ENCODE results near the gene GFM1.
A peak's percentile ranks its signal among the peaks of the same experiment; 100 is the strongest.

The GFM1 gene

DNA sequence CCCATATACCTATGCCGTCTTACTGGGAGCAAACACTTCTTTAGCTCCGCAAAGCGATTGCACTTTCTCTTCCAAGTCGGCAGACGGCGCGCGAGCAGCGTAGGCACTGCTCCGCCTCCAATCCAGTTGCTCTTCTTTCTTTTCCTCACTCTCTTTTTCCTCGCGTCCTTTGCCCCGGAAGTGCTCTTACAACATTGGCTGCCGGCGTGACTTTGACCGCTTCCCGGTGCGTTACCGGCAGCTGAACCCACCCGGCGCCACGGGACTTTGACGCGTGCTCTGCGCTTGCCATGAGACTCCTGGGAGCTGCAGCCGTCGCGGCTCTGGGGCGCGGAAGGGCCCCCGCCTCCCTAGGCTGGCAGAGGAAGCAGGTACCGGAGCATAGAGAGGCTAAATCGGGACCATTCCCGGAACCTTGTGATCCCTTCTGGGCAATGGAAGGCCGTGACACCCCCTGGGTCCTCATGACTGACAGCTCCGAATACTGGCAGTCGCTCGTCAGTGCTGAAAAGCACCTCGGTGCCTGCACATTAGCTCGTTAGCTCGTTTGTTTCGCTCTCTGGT, at the start of gene GFM1:
Gene GFM1, plus strand, starts transcription at position 183 of the 564 bp plus-strand sequence. Its CDS starts 108 bp downstream, at position 291.
- DNase-seq: peak; percentile 92 to 93

DNA sequence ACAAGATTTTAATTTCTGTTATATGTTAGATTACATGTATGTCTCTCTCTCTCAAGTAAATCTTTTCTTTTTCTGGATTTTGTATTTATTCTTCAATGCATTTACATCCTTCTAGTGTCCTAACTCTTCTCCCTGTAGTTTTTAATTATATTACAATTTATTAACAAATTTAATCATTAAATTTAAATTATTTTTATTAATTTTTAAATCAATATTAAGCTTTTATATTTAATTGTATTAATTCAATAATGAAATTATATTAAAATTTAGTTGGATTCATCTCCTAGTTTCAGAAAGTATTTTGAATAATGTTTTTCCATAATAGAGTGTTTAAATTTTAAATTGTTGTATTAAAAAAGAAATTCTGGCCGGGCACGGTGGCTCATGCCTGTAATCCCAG, 43.5 kb upstream of the GFM1 start:
- no peak for DNase-seq

DNA sequence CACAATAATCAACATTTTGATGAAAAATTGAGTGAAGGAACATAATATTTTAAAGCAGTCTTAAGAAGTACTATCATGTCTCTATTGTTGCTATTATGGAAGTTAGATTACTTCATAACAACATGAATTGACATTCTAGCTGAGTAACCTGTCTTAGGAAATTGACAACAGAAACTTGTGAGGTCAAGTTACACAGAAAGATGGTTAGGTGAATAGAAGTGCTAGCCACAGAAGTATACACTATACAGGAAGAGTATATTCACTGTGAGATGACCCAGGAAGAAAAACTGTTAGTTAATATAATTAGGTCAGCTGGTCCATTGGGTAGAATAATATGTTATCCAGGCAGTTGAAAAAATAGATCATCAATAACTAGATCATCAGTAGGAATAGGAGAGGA, 42.1 kb upstream of the GFM1 start:
- no peak for DNase-seq

DNA sequence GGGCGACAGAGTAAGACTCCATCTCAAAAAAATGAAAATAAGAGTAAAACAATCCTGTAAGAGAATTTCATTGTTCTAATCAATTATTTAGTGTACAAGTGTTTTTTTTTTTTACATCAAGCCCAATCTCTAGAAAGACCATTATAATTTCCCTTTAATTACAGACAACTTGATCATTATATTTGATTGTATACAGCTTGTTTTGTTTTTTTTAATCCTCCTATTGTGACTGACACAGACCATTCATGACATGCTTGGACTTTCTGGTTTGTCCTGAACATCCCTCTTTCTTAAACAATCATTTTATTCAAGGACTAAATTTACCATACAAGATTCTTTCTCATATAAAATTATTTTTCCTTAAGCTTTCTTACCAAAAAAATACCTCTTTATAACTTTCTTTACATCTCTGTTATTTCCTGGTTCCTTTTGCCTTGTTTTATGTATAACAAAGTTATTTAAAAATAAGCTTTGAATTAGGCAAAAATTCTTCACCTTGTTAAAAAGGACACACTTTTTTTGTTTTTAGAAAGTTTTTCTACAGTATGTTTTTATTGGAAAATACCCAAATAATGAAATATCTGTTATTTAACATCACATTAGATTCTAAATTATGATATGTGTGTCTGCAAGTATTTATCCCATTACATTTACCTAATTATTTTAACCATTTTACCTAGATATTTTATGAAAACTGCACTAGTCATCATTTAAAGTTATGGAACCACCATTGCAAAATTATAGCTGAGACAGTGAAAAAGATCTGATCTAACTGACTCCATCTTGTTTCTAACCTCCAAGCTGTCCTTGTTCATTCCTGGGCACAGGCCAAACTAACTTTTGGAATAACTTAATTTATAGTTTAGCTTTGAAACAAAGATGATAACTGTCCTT, 26.1 kb upstream of the GFM1 start:
- DNase-seq: no peak

DNA sequence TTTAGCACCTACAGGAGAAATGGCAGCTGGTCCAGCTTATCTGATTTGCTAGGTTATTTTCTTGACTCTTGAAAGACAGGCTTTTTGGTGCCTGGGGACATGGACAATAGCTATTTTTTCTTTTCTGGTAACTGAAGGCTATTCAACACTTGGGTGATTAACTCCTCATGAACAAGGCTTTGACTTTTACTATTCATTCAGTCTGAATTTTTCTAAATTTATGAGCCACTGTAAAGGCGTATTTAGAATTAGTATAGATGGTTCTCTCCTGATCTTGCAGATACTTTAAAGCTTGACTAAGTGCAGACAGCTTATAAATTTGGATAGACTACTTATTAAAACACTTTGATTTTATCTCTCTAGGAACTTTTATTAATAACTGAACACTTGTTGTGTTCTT, 18.4 kb upstream of the GFM1 start:
- DNase-seq: no peak

DNA sequence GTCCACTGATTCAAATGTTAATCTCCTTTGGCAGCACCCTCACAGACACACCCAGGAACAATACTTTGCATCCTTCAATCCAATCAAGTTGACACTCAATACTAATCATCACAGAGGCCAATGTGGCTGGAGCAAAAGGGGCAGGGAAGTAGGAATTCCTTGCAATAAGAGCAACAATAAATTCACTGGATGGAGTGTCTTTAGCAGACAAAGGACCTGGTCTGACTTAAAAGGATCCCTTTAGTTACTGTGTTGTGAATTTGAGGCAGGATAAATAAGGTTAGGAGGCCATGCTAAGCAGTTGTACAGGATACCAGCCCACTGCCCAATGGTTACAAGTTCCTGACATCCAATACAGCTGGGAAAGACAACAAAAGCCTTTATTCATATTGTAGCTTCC, 12.3 kb upstream of the GFM1 start:
- no peak for DNase-seq

GRCh38 chr3:158640646-158641045, 3.7 kb upstream of the GFM1 start:
- DNase-seq: no peak

DNA sequence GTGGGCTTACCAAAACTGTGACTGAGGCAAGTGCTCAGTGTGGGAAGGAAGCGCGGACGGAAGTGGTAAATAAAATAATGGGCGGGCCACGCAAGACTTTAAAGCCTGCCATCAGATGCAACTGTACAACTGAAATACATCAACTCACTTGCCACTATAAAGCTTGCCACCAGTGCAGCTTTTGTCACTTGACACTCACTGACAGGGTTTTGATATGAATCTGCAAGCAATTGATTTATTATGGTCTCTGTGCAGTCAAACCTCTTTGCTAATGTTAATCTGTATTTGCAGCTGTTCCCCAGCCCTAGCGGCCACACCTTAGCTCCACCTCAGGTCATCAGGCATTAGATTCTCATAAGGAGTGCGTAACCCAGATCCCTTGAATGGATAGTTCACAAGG, 2.3 kb upstream of the GFM1 start:
- DNase-seq: peak in 1 of 2 donors; percentile 42

- no peak for DNase-seq
These were observed 1.7 kb upstream of the GFM1 start for GRCh38 chr3:158642474-158643210.

GRCh38 chr3:158649791-158650190, 5.5 kb downstream of the GFM1 start:
- DNase-seq: no peak

- no peak for DNase-seq
These were observed 6.9 kb downstream of the GFM1 start for GRCh38 chr3:158651192-158651591.

- DNase-seq: no peak
These were observed 8.1 kb downstream of the GFM1 start for GRCh38 chr3:158652463-158652862.

DNA sequence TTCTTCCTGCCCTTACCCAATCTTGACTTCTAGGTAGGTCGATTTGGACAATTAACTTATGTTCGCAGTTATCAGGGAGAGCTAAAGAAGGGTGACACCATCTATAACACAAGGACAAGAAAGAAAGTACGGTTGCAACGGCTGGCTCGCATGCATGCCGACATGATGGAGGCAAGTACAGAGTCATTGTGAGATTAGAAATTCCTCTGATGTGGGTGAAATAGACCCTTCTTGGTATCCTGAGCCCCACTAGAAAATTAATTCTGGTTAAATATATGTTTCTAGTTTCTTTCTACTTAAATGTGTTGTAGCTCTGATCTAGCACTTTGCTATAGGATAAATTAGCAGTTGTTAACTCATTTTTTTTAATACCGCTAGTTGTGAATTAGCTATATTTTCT, 14.6 kb downstream of the GFM1 start:
- DNase-seq: no peak

DNA sequence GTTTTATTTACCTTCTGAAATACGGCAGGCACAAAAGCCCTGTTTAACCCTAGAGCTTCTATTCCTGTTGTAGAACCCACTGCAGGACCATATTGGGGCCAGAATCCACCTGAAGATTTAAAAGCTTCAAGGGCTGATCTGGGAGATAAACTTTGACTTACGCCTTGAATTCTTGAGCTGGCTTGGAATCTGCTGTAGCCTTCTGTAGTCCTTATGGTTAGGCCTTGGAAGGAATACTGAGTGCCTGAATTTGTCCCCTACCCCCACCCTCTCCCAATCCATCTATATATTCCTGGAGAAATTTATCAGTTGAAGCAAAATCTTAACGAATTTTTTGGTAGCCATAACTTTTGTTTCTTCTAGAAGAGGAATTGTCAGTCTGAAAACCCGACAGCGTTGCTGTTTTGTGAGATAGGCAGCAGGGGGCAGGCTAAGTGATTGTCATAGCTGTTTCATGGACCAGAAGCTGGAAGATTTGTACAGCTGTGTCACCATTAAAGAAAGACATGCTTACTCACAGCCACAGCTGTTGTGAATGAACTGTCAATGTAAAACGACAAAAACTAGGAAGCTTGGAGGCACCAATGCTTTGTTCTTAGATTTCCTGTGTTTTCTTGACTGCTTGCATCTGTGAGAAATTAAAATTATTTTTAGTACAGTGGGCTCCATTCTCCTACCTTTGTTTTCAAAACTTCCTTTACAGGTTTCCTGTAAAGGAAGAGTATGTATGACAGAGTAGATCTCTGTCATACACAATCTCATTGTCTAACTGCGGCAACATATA, 15.3 kb downstream of the GFM1 start:
- peak; percentile 28 to 67 for DNase-seq

DNA sequence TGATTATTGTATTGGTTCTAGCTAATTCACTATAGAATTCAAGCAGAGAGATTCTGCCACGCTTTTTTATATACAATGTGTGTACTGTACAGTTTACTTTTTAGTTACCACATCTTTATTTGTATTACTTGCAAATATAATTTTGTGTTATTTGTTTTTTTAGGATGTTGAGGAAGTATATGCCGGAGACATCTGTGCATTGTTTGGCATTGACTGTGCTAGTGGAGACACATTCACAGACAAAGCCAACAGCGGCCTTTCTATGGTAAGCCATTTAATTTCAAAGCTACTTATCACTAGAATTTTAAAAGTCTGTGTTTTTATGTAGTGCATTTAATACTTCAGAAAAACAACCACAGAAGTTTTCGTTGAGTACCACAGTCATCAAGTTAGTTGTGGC, 16.4 kb downstream of the GFM1 start:
- DNase-seq: no peak

DNA sequence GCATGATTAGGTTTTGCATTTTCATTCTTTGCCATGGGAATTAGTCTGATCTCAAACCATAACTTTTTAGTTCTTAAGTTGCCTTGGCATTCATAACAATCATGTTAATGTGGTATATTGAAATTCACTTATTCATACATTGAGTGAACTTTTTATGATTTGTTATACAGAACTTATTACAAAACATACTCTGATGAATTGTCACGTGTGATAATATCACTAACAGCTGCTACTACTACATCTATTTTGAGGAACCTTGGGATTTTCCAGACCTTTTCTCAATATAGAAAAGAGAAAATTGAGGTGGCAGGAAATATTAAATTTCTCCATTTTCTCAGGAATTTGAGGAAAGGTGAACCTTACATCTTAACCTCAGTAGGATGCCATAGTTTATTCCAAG, 18.9 kb downstream of the GFM1 start:
- DNase-seq: no peak

- DNase-seq: no peak
These were observed 19.5 kb downstream of the GFM1 start for GRCh38 chr3:158663832-158664231.

DNA sequence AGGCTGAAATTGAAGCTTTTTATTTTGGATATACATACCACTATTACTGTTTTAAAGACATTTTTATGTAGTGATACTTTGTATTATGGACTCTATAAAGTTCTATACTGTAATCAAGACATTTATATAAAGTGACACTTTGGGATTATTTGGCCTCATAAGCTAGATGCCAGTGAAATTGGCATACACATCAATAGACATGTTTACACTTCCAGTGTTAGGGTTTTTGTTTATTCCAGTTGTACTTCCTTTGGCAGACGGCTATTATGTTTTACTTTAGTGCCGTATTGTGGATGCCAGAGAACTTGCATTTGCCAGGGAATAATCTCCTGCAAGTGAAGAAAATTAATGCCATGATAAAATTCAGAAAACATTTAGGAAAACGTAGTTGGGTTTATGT, 22.1 kb downstream of the GFM1 start:
- no peak for DNase-seq

- DNase-seq: no peak
These were observed 24.2 kb downstream of the GFM1 start for GRCh38 chr3:158668506-158668905.

DNA sequence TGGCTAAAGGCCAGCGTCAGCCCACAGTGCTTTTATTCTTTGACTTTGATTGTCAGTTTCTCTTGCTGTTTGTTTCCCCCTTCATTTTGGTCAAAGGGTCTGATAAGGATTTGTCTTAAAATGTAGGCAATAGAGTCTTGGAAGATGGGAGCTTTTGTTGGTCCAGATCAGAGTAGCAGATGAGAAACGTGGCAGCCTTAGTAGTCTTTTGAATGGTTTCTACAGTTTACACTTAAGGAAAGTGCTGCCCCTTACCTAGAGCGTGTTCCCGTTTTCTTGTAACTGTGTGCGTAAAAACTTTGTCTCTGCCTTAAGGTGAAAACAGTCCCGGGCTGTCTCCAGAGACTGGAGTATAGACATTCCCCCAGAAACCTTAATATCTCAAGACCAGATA, 27.5 kb downstream of the GFM1 start:
- DNase-seq: no peak

DNA sequence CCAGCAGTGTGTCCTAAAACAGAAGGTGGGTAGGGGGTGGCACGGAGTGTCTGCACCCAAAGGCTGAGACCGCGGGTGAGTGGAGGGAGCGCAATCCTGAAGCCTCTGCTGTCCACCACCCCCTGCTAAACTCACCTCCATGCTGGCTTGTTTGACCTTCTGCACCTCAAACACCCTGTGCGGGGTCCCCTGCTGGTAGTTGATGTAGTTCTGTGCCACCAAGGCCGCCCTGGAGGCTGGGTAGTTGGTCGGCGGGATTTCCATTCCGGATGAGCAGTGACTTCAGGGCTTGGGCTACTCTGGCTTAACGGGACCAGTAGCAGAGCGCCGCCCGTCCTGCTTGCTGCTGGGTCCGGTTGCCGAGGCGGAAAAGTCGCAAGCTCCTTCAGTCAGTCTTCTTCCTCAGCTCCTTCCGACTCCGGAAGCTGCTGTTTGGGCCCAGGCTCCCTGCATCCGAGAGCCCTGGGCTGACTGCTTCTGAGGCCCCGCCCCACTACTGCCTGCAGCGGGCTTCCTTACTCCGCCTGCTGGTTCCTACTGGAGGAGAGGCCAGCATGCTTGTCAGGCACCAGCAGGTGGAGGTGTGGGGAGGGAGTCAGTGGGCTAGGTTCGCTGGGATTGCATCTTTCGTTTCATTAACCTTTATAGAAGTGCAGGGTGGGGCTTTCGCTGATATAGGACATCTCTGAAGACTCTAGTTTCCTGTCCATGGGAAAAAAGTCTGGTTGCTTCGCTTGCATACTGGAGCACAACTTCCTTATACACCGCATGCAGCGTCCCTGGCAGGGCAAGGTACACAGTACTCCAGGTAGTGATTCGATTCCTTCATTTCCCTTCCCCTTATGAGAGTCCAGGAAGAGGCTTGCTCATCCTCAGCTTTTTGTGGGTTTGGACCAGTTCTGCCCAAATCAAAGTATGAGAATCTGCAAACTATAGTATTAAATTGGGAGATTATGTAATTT, 28.2 kb downstream of the GFM1 start, which contains the start of gene LXN:
Gene LXN, minus strand, starts transcription at position 434 of the 962 bp plus-strand sequence. Its CDS starts 170 bp downstream, at position 264.
- peak; percentile 68 to 83 for DNase-seq

- DNase-seq: no peak
These were observed 34.4 kb downstream of the GFM1 start for GRCh38 chr3:158678687-158679086.
